Fibroblast of peridontal ligament (primary cell): ENCODE measurements around the gene WDR77.

ENCODE experiments used
- DNase-seq: peaks from one replicate; pipeline ENCODE4 v3.0.0-alpha.2; 2010; ENCODE audit errors: extremely low read depth

The WDR77 gene

DNA sequence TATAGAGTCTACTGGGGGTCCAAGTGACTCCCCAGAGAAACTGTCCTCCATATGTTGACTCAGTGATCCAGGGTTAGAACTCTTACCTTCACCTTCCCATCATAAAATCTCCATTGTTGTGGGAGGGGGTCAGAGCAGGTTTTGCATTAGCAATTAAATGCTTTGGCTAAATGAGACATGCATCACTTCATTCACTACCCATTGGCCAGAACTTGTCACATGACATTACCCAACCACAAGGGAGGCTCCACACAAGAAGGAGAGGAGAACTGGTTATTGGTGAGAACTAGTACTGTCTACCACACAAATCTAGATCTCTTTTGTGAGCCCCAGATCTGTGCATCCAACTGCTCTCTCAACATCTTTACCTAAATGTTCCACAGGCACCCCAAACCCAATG, 20.5 kb upstream of the WDR77 start:
- no peak for DNase-seq

DNA sequence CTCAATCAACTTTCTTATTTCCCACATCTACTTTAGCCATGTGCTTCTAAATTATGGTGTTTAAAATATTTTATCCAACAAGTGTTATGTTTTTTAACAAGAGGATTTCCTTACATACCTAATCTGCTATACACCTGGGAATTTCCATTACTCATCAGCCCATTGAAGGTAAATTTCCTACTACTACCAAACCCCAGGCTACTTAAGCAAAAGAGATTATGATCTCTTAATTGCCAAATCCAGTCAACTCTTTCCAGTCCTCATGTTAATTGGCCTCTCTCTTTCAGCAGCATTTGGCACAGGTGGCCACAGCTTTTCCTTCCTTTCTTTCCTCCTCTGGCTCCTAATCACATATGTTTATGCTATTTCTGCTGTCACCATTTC, 19.7 kb upstream of the WDR77 start:
- DNase-seq: no peak

DNA sequence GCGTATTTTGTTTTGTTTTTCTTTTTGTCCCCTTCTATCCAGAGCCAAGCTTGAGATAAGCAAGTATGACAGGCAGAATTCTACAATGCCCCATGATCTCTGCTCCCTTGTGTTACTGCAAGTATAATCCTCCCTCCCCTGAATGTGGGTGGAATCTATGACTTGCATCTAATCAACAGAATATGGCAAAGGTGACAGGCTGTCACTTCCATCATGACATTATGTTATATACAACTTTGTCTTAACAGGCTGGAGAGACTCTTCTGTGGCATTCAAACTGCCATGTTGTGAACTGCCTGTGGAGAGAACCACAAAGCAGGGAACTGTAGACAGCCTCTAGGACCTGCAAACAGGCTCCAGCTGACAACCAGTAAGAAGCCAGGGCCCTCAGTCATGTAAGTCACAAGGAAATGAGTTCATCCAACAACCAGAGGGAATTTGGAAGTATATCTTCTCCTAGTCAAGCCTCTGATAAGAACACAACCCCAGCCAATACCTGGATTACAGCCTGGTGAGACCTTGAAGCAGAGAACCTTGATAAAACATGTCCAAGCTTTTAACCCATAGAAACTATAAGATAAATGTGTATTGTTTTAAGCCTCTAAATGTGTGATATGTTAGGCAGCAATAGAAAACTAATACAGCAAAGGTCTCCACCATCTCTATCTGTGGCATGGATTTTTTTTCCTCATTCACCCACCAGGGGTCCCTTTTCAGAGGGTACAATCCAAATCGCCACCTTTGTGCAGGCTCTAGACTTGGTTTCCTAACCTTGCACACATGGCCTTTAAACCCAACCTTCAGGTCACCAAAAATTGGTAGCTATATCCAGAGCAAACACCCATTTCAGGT, 19.0 kb upstream of the WDR77 start:
- no peak for DNase-seq

DNA sequence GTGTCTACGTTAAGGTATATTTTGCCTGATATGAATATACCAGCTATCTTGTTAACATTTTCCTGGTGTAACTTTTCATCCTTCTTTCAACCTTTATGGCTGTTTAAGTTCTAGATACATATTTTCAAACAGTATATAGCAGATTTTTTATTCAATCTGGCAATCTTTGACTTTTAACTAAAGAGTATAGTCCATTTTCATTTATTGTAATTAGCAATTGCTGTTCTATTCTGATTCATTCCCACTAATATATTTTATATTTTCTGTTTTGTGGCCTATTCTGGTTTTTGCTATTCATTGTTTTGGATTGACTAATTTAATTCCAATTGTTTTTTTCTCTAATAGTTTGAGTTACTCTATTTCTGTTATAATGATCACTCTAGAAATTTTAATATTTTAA, 17.4 kb upstream of the WDR77 start:
- DNase-seq: no peak

DNA sequence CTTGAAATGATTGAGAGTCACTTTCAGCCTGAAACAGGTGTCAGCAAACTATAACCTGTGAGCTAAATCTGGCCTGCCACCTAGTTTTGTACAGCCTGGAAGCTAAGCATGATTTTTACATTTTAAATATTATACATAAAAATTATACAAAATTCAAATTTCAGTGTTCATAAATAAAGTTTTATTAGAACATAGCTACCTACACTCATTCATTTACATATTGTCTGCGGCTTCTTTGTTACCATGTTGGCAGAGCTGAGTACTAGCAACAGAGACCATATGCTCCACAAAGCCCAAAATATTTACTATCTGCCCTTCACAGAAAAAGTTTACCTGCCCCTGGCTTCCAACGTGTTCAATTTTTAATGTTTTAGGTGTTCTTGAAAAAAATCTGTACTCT, 16.7 kb upstream of the WDR77 start:
- DNase-seq: no peak

DNA sequence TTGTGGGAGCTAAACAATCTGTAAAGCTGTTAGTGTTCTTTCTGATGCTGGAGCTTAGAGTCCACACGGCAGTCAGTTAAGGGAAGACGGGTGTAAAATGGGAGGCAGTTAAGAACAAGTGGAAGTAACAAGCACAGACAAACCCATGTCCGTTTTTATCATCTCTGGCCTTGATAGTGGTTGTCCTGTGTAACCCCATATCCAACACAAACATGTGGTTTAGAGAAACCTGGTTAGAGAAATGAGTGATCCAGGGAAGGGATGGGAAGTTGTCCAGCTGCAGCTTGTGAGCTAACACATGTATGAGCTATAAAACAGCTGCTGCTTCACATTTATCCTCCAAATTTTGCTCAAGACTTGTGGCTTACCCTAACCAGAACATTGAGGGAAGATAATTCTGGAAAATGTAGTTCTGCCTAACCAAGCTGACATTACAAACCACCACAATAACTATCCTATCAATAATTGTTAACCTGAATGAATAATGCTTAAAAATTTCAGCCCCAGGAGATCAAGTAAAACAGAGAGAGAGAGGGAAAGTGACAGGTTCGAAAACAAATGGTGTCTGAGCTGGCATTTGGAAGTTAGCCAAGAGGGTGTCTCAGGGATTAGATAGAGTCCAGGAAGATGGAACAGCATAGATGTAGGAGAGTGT, 14.1 kb upstream of the WDR77 start:
- DNase-seq: peak; percentile 51

DNA sequence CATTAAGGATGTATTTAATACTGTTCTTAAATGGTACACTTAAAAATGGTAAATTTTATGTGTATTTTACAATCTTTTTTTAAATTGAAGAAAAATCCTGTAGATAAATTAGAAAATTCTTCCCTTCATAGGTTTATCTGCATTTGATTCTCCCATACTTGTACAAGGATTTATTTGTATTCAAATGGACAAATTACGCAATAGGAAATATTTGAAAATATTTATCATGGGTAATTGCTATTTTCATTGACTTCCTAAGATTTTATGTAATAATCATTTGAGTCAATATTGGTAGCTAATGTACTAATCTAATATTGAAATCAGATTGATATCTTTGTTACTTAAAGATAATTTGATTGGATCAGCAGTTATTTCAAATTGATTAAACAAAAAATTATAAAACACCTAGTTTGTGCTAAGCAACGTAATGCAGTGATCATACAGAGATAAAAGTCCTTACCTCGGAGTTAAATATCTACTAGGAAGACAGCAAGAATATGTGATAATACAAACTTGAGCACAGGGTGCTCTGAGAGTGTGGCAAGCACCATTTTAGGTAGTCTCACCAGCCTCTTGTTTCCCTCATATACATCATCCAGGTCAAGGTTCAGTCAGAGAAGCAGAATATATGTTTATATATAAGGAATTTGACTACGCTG, 13.4 kb upstream of the WDR77 start:
- DNase-seq: no peak

DNA sequence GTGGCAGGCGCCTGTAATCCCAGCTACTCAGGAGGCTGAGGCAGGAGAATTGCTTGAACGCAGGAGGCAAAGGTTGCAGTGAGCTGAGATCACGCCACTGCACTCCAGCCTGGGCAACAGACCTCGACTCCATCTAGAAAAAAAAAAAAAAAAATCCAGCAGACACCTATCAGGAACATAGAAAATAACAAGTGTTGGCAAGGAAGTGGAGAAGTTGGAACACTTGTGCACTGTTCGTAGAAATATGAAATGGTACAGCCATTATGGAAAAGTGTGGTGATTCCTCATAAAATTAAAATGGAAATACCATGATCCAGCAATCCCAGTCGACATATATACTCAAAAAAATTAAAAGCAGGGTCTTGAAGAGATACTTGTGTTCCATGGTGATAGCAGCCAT, 12.7 kb upstream of the WDR77 start:
- DNase-seq: no peak

DNA sequence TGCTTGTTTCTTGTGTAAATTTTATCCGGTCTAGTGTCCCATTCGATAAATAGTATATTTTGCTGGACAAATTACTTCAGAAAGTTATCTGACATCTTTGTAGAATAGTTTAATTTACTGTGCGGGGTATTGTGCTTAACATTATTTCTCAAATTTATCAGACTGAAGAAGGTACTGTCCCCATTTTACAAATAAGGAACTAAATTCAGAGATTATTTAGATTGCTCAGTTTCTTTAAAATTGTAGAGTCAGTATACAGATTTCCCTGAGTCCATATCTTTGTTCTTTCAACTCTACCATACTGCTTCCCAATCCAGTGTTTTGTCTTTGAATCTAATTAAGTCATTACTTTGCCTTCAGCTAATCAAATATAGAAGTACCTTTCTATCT, 6.6 kb upstream of the WDR77 start:
- DNase-seq: no peak

DNA sequence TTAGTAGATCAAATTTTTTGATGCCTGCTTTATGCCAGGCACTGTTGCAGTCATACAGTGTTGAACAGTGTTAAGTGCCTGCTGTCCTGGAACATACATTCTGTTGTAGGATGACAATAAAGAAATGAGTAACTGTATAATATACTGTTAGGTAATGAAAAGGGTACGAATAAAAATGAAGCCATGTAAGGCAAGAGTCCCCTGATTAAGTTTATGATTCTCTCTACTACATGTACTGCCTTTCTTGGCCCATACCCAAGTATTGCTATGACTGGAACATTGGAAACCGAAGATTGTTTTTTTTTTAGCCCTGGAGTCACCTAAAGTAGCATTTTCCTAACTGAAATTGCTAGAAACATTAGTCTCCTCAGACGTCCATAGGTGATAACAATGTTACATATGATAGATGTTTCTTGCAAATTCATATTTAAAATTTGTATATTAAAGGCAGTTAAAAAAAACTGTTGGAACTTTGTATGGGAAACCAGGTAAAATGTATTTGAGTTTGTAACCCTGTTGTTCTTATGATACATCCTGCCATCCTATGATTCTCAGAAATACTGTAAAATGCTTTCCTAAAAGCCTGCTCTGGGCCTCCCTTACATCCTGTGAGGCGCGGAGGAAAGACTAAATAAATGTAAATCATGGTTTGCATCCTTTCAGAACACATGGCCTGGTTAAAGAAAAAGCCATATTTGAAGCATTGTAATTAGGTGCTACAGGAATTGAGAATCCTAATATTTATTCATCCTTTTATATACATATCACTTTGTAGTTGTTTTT, 6.0 kb upstream of the WDR77 start:
- DNase-seq: no peak

DNA sequence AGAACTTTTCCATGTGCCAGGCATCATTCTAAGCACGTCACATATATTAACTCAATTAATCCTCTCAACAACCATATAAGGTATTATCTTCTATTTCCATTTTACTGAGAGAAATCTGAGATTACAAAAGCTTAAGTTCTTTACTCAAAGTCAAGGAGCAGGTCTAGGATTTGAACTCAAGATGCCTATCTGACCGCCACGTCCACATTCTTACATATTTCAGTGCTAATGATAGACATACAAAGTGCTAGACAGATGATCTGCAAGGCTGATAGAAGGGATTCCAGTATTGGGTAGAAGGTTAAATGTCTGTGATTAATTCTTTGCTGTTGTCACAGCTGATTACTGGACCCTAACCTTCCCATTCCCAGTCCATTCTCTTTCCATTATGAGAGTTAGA, 4.7 kb upstream of the WDR77 start:
- no peak for DNase-seq

DNA sequence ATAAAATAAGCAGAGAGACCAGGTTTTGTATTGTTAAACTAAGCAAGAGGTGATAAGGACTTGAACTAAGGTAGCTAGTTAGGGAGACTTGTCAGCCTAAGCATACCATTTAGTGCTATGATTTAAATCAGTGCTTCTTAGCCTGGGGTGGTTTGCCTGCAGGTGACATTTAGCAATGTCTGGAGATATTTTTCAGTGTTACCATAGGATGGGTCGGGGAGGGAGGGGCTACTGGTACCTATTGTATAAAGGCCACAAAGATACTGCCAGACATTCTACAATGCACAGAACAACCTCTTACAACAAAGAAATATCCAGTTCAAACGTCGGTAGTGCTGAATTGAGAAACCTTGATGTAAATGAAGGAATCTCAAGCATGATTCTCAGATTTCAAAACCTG, 3.5 kb upstream of the WDR77 start:
- no peak for DNase-seq

DNA sequence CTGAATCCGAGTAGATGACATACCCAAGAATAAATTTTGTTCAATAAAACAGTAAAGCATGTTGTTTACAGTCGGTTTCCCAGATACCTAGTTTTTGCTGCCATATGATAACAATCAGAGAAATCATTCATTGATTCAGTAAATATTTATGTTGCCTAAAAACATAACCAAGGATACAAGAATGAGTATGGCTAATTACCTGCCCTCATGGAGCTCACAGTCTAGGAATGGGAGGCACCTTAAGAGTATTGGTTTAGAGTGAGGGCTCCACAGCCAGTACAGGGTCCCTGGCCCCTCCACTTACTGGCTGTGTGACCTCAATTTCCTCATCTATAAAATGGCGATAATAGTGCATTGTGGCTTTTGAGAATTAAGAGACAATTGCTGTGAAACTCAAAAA, 1.1 kb upstream of the WDR77 start:
- no peak for DNase-seq

DNA sequence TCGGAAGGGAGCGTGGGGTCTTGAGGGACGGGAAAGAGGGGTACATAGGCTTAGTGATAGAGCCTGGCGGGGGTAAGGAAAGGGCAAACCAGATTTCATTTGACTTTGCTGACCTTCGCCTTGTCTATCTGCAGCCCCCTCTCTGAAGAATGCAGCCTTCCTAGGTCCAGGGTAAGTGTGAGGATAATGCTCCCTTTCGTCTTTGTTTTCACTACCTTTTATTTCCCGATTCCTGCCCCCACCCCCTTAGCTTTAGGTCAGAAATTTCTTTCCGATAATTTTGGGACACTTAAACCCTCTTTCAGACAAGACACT, 604 bp upstream of the WDR77 start:
- DNase-seq: no peak

DNA sequence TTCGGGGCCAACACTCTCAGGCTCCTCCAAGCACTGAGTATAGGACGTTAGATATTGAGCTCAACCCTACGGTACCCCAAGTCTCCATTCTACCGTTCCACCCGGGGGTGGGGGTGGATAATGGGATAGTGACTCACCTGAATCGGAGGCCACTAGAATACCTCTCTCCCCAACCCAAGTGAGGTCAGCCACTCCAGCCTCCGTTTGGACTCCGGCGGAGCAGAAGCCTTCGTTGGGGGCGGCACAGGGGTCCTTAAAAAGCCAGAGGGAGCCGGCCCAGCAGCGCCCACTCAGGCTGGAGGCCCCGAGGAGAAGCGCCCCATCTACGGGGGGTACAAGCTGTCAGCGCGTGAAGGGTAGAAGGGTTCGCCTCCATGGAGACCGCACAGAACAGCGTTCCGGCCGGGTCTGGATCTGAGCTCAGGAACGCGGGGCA, 556 bp downstream of the WDR77 start:
- DNase-seq: no peak

DNA sequence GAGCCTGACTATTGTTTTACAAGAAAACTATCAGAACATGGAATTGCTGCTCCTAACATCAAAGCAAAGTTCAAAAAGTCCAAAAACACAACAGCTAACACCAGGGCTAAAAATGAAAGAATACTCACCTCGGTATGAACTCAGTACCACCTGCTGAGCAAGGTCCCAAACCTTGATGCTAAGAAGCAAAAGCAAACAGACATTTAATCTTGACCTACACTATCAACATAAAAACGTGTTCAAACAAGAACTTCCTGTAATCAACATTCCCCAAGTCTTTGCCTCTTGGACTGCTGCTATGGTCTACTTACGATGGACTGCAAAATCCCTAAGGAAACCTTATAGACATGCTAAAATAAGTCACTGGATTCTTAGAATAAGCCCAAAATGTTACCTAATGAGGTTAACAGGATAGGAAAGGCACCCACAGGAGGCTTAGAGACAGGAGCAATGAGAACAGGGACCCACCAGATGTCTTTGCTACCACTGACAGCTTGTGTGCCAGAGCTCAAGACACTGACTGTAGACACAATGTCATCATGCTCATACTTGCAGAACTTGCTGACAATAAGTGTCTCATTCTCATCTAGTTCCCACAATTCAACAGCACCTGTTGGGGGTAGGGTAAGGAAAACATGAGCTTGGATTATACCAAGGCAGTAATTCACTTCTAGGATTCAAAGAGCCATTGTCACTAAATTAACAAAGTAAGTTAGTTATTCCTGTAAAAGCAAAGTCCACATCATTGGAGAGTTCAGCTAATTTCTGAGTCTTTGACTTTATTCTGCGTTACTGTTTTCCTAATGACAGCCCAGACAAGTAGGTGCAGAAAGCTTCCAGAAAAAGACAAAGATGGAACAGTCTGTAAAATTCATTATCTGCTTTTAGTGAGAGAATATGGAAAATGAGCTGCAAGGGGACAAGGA, 1.8 kb downstream of the WDR77 start:
- DNase-seq: no peak

DNA sequence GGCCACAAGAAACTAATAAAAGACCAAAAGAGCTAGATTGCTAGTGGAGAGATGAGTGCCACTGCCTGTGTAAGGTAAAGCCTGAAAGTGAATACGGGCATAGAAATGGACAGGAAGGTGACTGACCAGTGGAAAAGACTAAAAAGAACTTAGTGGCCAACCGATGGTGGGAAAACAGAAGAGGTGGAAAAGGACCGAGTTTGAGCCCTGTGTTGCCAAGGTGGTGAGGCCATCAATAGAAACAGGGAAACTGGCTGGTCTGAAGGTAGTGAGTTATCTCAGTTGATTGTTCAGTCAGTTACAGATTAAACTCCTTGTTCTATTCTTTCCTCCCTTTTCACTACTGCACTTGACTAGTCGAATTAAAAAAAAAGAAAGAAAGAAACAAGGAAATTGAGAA, 2.5 kb downstream of the WDR77 start:
- DNase-seq: no peak

DNA sequence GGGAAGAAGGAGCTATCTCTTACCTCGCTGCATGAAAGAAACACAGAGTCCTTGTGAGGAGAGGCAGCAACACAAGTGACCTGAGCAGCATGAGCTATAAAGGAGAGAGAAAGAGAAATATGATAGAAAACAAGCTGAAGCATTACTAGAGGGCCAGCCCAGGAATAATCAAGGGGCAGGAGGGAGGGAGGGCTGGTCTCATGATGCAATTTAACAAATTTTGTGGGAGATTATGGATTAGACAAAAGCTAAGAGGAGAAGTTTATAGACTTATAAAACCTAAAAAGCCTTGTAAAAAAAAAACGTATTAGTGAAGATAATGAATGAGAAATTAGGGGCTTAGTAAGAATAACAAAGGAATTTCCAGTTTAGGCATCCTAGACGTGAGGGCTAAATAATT, 5.0 kb downstream of the WDR77 start:
- no peak for DNase-seq

DNA sequence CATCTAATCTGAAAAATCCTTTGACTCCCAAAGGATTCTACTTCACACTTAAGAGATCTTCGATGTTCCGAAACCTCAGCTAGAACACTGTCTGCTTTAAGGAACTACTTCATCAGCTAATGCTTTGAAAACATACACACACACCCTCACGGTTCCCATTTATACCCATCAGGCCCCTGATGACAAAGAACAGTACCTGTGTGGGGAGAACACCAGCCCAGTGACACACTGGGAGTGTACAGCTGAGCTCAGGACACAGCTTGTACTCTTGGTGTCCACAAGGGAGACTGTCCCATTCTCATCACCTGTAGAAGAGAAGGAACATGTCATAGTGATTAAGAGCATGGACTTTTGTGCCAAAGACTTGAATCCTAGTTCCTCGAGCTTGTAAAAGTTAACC, 6.6 kb downstream of the WDR77 start:
- DNase-seq: no peak

DNA sequence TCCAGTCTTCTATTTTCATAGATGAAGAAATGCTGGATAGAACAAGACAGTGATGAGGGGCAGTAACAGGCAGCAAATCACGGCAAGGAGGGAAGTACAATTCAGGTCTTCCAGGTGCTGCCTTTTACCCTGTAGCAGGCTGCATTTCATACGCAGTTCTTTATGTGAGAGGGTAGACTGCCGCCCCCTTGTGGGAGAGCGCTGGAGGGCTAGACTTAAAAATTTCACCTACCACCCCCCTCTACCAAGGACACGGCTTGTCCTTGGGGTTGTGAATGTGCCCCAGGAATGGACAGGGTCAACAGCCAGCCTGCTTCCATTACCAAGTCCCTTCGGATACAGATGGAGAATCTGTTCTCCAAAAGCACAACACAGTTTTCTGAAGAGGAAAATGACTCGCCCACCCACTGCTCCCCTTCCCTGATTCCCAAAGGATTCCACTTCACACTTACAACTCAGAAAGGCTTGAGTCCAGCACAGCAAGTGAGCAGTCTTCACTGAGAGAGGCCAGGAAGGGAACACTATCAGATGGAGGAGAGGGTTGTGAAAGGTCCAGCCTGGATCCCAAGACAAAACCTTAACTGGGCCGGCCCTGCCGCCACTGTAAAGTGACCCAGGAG, 7.4 kb downstream of the WDR77 start:
- DNase-seq: no peak
